GM19023 (cell line): ENCODE data around the gene SAPCD1.
A peak's percentile ranks its signal among the peaks of the same experiment; 100 is the strongest.
"Not testable (repeated sequence)": the region's sequence is repeated elsewhere in the genome, so short reads cannot be mapped to it uniquely, and the experiment has no call there.

ENCODE experiments used
- ATAC-seq: cut with Tn5 transposase; IDR thresholded peaks from one replicate; pipeline ENCODE4 v1.9.1; 2021; ENCODE audit warnings: mild to moderate bottlenecking, moderate library complexity; ENCODE audit not compliant: unreplicated experiment

Gene SAPCD1

GRCh38 chr6:31776485-31776988, 14.1 kb downstream of the SAPCD1 start:
- no peak for ATAC-seq

GRCh38 chr6:31776989-31777666, 14.7 kb downstream of the SAPCD1 start, which contains the start of gene VWA7:
TSS of gene VWA7 (minus strand) at chr6:31777328. CDS start at chr6:31776779, 549 bp downstream.
- ATAC-seq: peak; percentile 56

GRCh38 chr6:31777667-31778050, 15.2 kb downstream of the SAPCD1 start:
- ATAC-seq: no peak

- no peak for ATAC-seq
These were observed 15.7 kb downstream of the SAPCD1 start for GRCh38 chr6:31778193-31778592.

- ATAC-seq: no peak
These were observed 16.8 kb downstream of the SAPCD1 start for GRCh38 chr6:31778999-31779885.

GRCh38 chr6:31779908-31780307, 17.5 kb downstream of the SAPCD1 start:
- ATAC-seq: no peak

- ATAC-seq: no peak
These were observed 18.2 kb downstream of the SAPCD1 start for GRCh38 chr6:31780507-31781243.

GRCh38 chr6:31781244-31782125, 19.0 kb downstream of the SAPCD1 start:
- ATAC-seq: no peak

- ATAC-seq: no peak
These were observed 19.8 kb downstream of the SAPCD1 start for GRCh38 chr6:31782126-31782855.

- ATAC-seq: no peak
These were observed 21.9 kb downstream of the SAPCD1 start for GRCh38 chr6:31784098-31784925.

GRCh38 chr6:31785475-31785874, 23.0 kb downstream of the SAPCD1 start:
- no peak for ATAC-seq

GRCh38 chr6:31791324-31792089, 29.1 kb downstream of the SAPCD1 start:
- ATAC-seq: no peak

- ATAC-seq: no peak
These were observed 29.6 kb downstream of the SAPCD1 start for GRCh38 chr6:31792090-31792374.

GRCh38 chr6:31792761-31793171, 30.3 kb downstream of the SAPCD1 start:
- ATAC-seq: no peak

GRCh38 chr6:31793927-31794245, 31.4 kb downstream of the SAPCD1 start:
- not testable (repeated sequence) for ATAC-seq

- ATAC-seq: no peak
These were observed 31.9 kb downstream of the SAPCD1 start for GRCh38 chr6:31794294-31794865.

- ATAC-seq: peak; percentile 5
These were observed 32.6 kb downstream of the SAPCD1 start for GRCh38 chr6:31794866-31795615.
